GM12892 (cell line): ENCODE measurements around the gene SVOPL.

Source experiments
- DNase-seq: peaks from one replicate; pipeline ENCODE4 v3.0.0; 2011; ENCODE audit not compliant: insufficient read length
- FAIRE-seq: peaks from 2 replicates; lab custom pipeline; 2011; peaks lifted over from hg19 to GRCh38; lab: Jason Lieb, UNC
- POLR2A ChIP-seq: IDR thresholded peaks from 2 replicates; pipeline ENCODE4 v1.6.1; 2011; ENCODE audit warnings: low read depth, low read length, control low read depth
- POLR2AphosphoS5 ChIP-seq: IDR thresholded peaks from 2 replicates; pipeline ENCODE4 v1.6.1; 2011; ENCODE audit warnings: low read depth, low read length, control low read depth
- TAF1 ChIP-seq: IDR thresholded peaks from 2 replicates; pipeline ENCODE4 v1.6.1; 2011; ENCODE audit warnings: low read depth, mild to moderate bottlenecking, control low read depth, low read length, borderline replicate concordance

SVOPL gene

GRCh38 chr7:138590154-138590553, 111.0 kb downstream of the SVOPL start:
- FAIRE-seq, result no peak

DNA sequence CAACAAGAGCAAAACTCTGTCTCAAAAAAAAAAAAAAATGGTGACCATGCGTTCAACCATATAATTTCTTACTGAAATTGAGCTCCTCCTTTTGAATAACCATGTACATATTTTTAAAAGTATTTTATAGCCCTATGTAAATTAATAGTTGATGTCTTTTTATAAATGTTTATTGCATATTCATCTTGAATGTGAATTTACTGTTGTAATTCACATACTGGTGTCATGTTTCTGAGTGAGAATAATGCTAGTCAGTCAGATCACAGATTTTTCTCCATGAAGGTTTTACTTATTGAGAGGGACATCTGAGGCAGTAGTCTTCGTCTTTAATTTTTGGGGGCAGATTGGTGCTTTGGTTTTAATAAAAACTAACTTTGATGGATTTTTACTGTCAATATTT, 112.2 kb downstream of the SVOPL start:
- DNase-seq (no peak), FAIRE-seq (no peak)
- TF ChIP-seq POLR2AphosphoS5, result no peak
- no peak for TF ChIP-seq TAF1
- no peak for TF ChIP-seq POLR2A

More at GRCh38 chr7:138590154-138590553, 111.0 kb downstream of the SVOPL start:
- DNase-seq, result no peak
- TF ChIP-seq POLR2AphosphoS5 (no peak), TAF1 (no peak), POLR2A (no peak)

GRCh38 chr7:138587485-138587884, 113.7 kb downstream of the SVOPL start:
- DNase-seq, result no peak
- TF ChIP-seq POLR2A, result no peak
- no peak for TF ChIP-seq POLR2AphosphoS5
- TF ChIP-seq TAF1, result no peak
- no peak for FAIRE-seq

DNA sequence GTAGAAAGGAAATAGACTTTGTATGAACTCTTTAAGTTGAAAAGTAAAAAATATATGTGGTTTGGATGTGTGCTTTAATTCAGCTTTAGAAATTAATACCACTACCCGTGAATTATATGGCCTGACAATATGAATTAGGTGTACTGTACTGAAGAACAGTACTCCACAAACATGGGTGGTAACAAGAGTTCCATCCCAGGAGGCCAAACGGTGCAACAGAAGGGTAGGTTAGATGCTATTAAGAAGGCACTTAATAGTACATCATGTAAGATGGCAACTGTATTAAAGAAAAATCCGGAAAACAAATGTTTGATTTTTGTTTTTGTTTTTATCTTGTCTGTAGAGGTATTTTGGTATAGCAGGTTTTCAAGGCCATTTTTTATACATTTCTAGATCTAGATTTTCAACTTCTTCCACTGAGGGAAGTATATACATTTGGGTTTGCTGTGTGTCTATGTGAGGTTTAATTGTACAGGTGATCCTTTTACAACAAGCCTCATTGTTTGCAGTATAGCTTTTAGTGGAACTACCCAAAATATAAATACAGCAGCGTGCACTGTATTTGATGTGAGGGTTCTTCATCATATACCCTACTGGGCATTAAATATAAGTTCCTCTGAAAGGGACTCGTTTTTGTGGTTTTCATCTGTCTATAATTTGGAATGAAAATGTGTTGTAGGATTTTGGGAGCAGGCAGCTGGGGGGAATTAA, 115.7 kb downstream of the SVOPL start:
- TF ChIP-seq TAF1, result no peak
- no peak for TF ChIP-seq POLR2AphosphoS5
- no peak for FAIRE-seq
- no peak for DNase-seq

DNA sequence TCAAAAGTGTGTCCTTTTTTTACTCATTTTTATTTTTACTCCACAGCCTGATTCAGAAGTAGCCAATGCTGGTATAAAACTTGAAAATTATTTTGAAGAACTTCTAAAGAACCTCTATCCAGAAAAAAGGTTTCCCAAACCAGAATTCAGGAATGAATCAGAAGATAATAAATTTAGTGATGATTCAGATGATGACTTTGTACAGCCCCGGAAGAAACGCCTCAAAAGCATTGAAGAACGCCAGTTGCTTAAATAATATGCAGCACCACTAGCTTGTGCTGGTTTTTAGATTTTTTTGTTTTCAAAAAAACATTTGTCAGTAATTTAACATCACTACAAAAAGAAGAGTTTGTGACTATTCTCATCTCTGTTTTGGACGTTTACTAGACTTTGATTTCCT, 116.5 kb downstream of the SVOPL start:
- FAIRE-seq (no peak), DNase-seq (no peak)
- TF ChIP-seq TAF1 (no peak), POLR2A (no peak), POLR2AphosphoS5 (no peak)

DNA sequence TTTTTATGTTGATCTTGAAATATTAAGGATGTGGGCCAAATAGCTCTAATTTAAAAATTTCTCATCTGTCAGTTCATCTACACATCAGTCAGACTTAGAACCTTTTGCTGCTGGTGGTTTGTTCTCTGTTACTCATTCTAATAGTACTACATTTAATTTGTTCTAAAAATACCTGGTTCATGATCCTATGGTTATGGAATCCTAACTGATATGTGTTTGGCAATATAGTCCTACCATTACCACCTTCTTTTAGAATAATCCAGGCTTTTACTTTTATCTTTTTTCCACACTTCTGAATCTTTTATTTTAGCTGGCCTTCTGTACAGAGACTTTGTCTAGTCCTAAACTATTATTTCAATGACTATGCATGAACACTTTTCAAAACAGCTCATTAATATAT, 116.9 kb downstream of the SVOPL start:
- DNase-seq, result no peak
- TF ChIP-seq TAF1 (no peak), POLR2AphosphoS5 (no peak), POLR2A (no peak)
- FAIRE-seq, result no peak

DNA sequence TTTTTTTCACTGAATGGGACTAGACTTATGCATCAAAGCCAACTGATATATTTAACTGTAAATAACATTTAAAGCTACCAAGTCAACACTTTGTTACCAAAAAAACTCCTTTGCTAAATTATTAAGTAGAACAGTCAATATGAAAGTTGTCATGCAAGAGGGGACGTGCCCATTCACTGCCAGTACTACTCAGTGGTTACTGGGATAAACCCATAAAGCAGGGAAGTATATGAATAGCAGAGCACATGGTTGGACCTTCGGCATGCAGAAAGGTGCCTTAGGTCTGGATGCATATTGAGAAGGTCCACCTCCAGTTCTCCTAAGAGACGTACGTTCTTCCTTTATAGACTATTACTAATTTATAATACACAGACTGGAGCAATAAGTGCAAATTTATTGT, 120.1 kb downstream of the SVOPL start:
- FAIRE-seq (no peak), DNase-seq (no peak)
- TF ChIP-seq POLR2A (no peak), POLR2AphosphoS5 (no peak), TAF1 (no peak)

- no peak for TF ChIP-seq POLR2A
- no peak for TF ChIP-seq POLR2AphosphoS5
- TF ChIP-seq TAF1, result no peak
- no peak for DNase-seq
- no peak for FAIRE-seq
Measured at GRCh38 chr7:138579671-138580070, 121.5 kb downstream of the SVOPL start.

GRCh38 chr7:138579136-138579535, 122.0 kb downstream of the SVOPL start:
- FAIRE-seq (no peak), DNase-seq (no peak)
- TF ChIP-seq POLR2A (no peak), TAF1 (no peak), POLR2AphosphoS5 (no peak)

DNA sequence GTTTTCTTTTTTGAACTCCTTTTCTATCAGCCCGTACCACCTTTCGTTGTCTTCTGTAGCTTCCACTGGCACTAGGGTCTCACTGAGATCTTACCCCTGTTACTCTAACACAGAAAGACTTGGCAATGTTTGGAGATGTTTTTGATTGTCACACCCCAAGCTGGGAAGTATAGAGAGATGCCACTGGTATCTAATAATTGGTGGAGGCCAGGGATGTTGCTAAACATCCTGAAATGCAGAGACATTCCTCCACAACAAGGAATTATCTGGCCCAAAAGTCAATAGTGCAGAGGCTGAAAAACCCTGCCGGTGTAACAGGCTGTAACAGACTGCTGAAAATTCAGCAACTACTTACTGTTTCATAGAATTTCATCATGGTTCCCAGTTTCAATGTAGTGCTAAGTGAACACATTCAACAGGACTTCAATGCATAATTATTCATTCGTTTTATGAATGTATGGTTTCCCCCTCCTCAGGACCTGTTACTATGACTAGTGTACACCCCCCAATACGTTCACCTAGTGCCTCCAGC, 125.2 kb downstream of the SVOPL start:
- no peak for TF ChIP-seq POLR2AphosphoS5
- FAIRE-seq, result no peak

DNA sequence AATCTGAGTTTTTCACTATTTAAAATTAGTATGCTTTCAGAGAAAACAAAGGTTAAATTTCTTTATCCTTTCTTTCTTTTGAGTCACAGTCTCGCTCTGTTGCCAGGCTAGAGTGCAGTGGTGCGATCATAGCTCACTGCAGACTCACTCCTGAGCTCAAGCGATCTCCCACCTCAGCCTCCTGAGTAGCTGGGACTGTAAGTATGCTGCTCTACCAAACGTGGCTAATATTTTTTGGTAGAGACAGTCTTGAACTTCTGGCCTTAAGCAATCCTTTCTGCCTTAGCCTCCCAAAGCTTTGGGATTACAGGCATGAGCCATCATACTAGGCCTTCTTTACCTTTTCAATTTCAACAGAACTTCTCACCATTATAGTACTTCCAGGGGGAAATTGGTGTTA, 127.4 kb downstream of the SVOPL start:
- FAIRE-seq (no peak), DNase-seq (no peak)
- TF ChIP-seq POLR2AphosphoS5, result no peak
- no peak for TF ChIP-seq POLR2A
- TF ChIP-seq TAF1, result no peak

More for the DNA sequence above, 125.2 kb downstream of the SVOPL start:
- no peak for DNase-seq

DNA sequence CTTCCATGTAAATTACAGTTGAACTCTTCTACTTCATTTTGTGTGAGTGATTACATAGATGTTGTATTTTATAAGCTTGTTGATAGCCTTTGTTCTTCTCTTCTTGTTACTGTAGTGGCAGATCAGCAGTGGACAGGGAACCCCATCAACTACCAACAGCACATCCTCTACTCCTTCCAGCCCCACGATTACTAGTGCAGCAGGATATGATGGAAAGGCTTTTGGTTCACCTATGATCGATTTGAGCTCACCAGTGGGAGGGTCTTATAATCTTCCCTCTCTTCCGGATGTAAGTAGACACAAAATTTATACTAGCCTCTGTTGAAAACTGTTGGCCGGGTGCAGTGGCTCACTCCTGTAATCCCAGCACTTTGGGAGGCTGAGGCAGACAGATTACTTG, 130.4 kb downstream of the SVOPL start:
- DNase-seq, result no peak
- no peak for FAIRE-seq
- TF ChIP-seq TAF1, result no peak

- FAIRE-seq (no peak), DNase-seq (no peak)
- TF ChIP-seq POLR2A, result no peak
- TF ChIP-seq TAF1, result no peak
- TF ChIP-seq POLR2AphosphoS5, result no peak
Measured at GRCh38 chr7:138569418-138569817, 131.7 kb downstream of the SVOPL start.
